Muscle of arm (tissue), 12 donors: ENCODE measurements around the gene CENPB. TPM values are rescaled to one million over a fixed set of nuclear protein-coding genes. Genes with fewer than 3 reads are reported as not detected.

Experiments
- DNase-seq: peaks from one replicate; pipeline ENCODE4 v3.0.0-alpha.2; 2013
- polyA plus RNA-seq, 12 donors: library from polyadenylated mRNA; unstranded; fragments of 120-200 nt; gene quantifications; one replicate each; pipeline ENCODE4 v1.2.1, GENCODE V29; 2013; ENCODE audit not compliant: insufficient read length in 12 of 12

CENPB gene
- polyA plus RNA-seq, 12 donors, result 29.6 to 59.9 (median 39.1) TPM; not detected in 1

- no peak for DNase-seq
These were observed 34.7 kb downstream of the CENPB start for GRCh38 chr20:3751675-3752385.

GRCh38 chr20:3751305-3751674 lies 35.2 kb downstream of the CENPB start:
- DNase-seq, result no peak

DNA sequence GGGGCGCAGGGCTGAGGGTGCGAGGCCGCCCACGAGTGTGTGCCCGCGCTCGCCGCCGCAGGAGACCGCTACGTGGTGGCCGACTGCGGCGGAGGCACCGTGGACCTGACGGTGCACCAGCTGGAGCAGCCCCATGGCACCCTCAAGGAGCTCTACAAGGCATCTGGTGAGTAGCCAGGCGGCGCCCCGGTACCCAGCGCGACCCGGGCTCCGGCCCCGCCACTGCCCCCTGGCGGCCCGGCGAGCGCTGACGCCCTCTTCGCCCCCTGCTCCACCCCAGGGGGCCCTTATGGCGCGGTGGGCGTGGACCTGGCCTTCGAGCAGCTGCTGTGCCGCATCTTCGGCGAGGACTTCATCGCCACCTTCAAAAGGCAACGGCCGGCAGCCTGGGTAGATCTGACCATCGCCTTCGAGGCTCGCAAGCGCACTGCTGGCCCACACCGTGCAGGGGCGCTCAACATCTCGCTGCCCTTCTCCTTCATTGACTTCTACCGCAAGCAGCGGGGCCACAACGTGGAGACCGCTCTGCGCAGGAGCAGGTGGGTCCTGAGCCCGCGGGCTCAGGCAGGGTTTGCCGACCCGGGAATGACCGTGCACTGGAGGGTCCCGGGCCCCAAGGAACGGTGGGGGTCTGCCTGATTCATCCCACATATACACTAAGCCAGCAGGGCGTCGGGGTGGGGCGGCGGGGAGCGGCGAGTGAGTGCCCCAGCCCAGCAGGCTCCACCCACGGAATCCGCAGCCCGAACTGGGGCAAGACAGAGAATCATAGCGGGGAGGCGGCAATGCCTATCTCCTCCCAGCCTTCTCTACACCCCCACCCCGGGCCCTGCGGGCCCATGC lies 36.6 kb downstream of the CENPB start:
- no peak for DNase-seq

- DNase-seq, result no peak
These were observed 37.4 kb downstream of the CENPB start for GRCh38 chr20:3749087-3749688.

DNA sequence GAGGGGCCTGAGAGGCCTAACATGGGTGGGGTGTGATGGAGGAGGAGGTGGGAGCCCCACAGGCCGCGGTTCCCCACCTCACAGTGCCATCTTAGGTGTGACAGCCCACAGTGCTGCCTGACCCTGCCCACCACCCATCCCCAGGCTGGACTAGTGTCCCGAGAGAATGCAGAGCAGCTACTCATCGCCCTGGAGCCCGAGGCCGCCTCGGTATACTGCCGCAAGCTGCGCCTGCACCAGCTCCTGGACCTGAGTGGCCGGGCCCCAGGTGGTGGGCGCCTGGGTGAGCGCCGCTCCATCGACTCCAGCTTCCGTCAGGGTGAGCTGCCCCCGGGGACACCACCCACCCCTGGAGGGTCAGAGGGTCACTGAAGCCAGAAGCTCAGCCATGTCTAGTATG lies 38.5 kb downstream of the CENPB start:
- DNase-seq, result no peak

- no peak for DNase-seq
These were observed 39.1 kb downstream of the CENPB start for GRCh38 chr20:3747471-3747870.

DNA sequence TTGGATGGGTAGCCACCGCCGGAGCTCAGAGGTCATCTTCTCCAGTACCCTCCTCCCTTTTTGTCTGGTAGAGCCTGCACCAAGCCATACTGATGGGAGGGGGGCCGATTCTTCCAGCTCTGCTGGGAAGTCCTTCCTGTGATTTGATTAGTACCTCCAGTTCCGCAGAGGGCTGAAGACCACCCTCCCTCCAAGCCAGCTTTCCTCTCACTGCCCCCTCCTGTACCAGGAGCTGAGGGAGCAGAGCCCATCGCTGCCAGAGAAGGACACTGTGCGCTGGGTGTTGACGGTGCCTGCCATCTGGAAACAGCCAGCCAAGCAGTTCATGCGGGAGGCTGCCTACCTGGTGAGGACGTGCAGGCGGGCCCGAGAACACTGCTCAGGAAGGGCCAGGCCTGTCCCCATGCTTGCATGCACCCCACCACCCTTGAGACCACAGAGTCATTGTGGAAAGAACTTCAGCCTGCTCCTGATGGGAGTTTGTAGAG lies 40.8 kb downstream of the CENPB start:
- DNase-seq, result no peak

DNA sequence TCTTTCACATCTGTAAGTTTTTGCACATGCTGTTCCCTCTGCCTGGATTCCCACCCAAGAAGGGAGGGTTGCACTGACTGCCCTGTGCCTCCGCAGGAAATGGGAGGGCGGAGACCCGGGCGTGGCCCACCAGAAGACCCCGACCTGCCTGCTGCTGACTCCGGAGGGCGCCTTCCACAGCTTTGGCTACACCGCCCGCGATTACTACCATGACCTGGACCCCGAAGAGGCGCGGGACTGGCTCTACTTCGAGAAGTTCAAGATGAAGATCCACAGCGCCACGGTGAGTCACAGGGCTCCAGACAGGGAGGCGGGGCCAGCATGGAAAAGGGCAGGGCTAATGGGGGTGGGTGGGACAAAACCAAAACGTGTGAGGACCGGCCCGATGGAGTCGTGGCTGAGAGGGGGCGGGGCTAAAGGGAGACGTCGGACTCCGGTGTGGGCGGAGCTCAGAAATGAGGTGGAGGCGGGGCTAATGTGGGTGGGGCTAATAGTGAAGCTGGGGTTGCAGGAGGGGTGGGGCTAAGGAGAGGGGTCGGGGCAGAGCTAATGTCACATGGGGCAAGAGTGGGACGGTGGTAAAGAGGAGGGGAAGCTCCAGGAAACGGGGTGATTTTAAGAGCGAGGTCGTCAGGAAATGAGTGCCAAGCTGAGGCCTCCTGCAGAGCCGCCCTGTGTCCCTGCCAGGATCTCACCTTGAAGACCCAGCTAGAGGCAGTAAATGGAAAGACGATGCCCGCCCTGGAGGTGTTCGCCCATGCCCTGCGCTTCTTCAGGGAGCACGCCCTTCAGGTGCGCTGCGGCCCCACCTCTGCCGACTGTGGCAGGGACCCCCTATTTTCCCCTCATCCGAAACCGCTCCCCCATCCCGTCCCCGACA lies 41.5 kb downstream of the CENPB start:
- DNase-seq, result no peak

GRCh38 chr20:3744037-3744436 lies 42.5 kb downstream of the CENPB start:
- no peak for DNase-seq

DNA sequence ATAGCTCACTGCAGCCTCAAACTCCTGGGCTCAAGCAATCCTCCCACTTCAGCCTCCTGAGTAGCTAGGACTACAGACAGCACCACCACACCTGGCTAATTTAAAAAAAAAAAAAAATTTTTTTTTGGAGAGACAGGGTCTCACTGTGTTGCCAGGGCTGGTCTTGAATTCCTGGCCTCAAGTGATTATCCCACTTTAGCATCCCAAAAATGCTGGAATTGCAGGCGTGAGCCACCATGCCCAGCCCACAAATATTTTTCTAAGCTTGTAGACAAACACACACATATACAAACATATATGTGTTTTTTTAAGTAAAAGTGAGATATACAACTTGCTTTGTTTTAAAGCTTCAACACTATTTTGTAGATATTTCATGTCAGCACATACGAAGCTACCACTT lies 43.3 kb downstream of the CENPB start:
- no peak for DNase-seq

GRCh38 chr20:3741836-3742458 lies 44.6 kb downstream of the CENPB start:
- no peak for DNase-seq

DNA sequence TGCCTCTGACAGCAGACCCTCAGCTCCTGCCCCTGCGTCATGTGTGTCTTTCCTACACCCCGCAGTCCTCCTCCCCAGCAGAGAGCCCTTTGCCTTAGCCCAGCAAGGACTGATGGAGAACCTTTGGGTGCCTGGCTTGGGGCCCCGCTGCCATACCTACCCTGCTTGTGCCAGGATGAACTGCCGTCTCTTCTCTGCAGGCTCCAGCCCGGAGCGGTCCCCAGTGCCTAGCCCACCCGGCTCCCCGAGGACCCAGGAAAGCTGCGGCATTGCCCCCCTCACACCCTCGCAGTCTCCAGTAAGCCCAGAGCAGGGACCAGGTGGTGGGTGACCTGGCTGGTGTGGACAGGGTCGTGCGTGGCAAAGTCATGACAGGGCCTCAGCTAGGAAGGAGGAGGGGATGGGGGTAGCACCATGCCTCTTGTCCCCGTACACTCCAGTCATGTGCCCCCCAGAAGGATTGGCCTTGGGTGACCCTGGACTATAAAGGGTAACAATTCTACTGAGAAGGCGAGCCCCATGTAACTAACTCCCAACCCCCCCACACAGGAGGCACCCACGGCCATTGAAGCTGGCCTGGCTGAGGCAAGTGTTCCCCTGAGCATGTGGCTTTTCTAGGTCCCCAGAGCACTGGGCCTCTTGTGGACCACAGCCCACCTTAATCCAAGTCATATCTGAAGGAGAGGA lies 45.8 kb downstream of the CENPB start:
- DNase-seq, result no peak

- no peak for DNase-seq
These were observed 46.6 kb downstream of the CENPB start for GRCh38 chr20:3739926-3740451.

- no peak for DNase-seq
These were observed 47.2 kb downstream of the CENPB start for GRCh38 chr20:3739054-3739925.

GRCh38 chr20:3738111-3739053 lies 48.2 kb downstream of the CENPB start:
- DNase-seq, result no peak

DNA sequence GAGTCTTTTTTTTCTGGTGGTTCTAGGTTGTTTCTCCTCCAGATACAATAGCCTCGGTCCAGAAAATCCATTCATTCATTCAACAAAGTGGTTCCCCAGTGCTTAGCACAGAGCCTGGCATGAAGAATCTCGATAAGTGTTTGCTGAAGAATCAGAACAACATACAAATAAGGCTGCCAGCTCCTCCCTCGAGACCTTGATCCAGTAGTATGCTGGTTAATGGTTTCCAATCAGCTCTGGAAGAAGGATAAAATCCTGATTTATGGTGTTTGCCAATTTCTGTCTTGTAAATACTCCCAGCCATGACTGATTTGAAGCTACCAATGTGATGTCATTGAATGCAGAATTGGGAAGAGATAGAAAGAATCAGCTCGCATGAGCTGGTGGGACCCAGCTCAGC lies 50.8 kb downstream of the CENPB start:
- DNase-seq, result no peak

GRCh38 chr20:3734111-3734843 lies 52.3 kb downstream of the CENPB start:
- DNase-seq, result no peak
